HG02884 (cell line): ENCODE measurements around the gene CNTNAP2.
"Not testable (repeated sequence)": the region's sequence is repeated elsewhere in the genome, so short reads cannot be mapped to it uniquely, and the experiment has no call there.

Experiments used
- ATAC-seq: cut with Tn5 transposase; IDR thresholded peaks from one replicate; pipeline ENCODE4 v1.9.1; 2021; ENCODE audit warnings: mild to moderate bottlenecking, moderate library complexity; ENCODE audit not compliant: unreplicated experiment

The CNTNAP2 gene

GRCh38 chr7:147069771-147070170, 953.2 kb downstream of the CNTNAP2 start:
- no peak for ATAC-seq

GRCh38 chr7:147070886-147071285, 954.3 kb downstream of the CNTNAP2 start:
- no peak for ATAC-seq

- ATAC-seq: no peak
These were observed 954.9 kb downstream of the CNTNAP2 start for GRCh38 chr7:147071536-147071935.

GRCh38 chr7:147078312-147078711, 961.7 kb downstream of the CNTNAP2 start:
- ATAC-seq: no peak

- no peak for ATAC-seq
These were observed 962.5 kb downstream of the CNTNAP2 start for GRCh38 chr7:147079083-147079482.

GRCh38 chr7:147079921-147080420, 963.4 kb downstream of the CNTNAP2 start:
- no peak for ATAC-seq

- ATAC-seq: no peak
These were observed 964.5 kb downstream of the CNTNAP2 start for GRCh38 chr7:147081117-147081516.

- ATAC-seq: no peak
These were observed 972.5 kb downstream of the CNTNAP2 start for GRCh38 chr7:147089051-147089461.

GRCh38 chr7:147089608-147090007, 973.0 kb downstream of the CNTNAP2 start:
- no peak for ATAC-seq

GRCh38 chr7:147096629-147097028, 980.0 kb downstream of the CNTNAP2 start:
- ATAC-seq: no peak

- no peak for ATAC-seq
These were observed 986.6 kb downstream of the CNTNAP2 start for GRCh38 chr7:147103224-147103623.

- ATAC-seq: no peak
These were observed 990.1 kb downstream of the CNTNAP2 start for GRCh38 chr7:147106746-147107145.

- ATAC-seq: not testable (repeated sequence)
These were observed 997.9 kb downstream of the CNTNAP2 start for GRCh38 chr7:147114525-147114924.

GRCh38 chr7:147136352-147136751, 1019.8 kb downstream of the CNTNAP2 start:
- ATAC-seq: no peak

- ATAC-seq: no peak
These were observed 1028.6 kb downstream of the CNTNAP2 start for GRCh38 chr7:147145194-147145593.

- no peak for ATAC-seq
These were observed 1029.6 kb downstream of the CNTNAP2 start for GRCh38 chr7:147146169-147146568.

GRCh38 chr7:147151661-147152060, 1035.1 kb downstream of the CNTNAP2 start:
- ATAC-seq: no peak

- ATAC-seq: no peak
These were observed 1037.0 kb downstream of the CNTNAP2 start for GRCh38 chr7:147153571-147153970.

- ATAC-seq: no peak
These were observed 1044.8 kb downstream of the CNTNAP2 start for GRCh38 chr7:147161405-147161804.

GRCh38 chr7:147170341-147171012, 1053.9 kb downstream of the CNTNAP2 start:
- ATAC-seq: no peak

GRCh38 chr7:147171013-147171391, 1054.4 kb downstream of the CNTNAP2 start:
- ATAC-seq: no peak

- no peak for ATAC-seq
These were observed 1057.3 kb downstream of the CNTNAP2 start for GRCh38 chr7:147173883-147174282.

- no peak for ATAC-seq
These were observed 1066.3 kb downstream of the CNTNAP2 start for GRCh38 chr7:147182874-147183273.
